ENCODE results near the gene STARD13.

STARD13 gene

DNA sequence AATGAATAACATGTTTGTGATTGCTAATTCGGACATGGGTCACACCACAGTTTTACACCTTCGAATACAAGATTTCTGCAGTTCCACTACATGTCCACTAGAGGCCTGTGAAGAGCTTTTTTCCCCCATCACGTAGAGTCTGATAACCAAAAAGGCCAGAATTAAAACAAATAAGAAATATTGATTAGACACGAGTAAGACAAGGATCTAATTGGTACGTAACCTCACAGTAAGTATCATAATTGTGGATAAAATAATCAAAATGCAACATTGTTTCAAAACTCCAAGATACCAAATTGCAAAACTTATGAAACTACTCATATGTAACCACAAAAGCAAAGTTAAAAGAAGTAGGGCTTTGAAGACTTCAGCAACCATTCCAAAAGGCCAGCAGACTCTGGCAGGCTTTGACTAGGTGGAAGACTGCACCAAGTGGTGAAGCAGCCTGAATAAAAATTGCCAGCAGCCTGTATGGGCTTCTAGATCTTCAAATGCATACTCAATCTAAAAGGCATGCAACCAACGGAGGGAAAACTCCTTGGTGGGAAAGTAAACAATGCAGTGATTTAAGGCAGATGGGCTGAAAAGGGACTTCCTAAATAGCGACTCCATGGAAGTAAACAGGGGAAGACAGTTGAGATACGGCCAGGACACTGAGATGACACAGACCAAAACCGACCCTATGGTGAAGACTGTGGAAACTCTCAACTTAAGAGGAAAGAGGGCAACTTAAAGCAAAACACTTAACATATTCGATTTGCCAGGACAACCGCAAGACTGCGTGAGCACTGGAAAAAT, 56.7 kb downstream of the STARD13 start:
- Histone ChIP-seq H3K27me3 (ENCODE audit: control insufficient read depth in 1 of 2, insufficient read depth in 1 of 2, low read length in 2 of 2) (no peaks in the 10 kb centered on the region), H3K4me2 (ENCODE audit: low read length, poor library complexity, severe bottlenecking) (peak overlapping the region; percentile 14), H3K4me3 (ENCODE audit: insufficient read depth in 1 of 2, low read depth in 1 of 2, low read length in 2 of 2) (peak overlapping the region in 1 of 2 experiments; percentile 61), H3K4ac (ENCODE audit: low read depth in 1 of 2, low read length in 2 of 2) (no peak overlapping the region), H3K27ac (ENCODE audit: low read length, poor library complexity, severe bottlenecking) (peak overlapping the region; percentile 85), H2AFZ (ENCODE audit: low read depth, low read length) (no peak overlapping the region), H3K23ac (ENCODE audit: low read length in 2 of 2) (no peak overlapping the region), H3K18ac (ENCODE audit: low read depth in 1 of 2, low read length in 2 of 2) (peak overlapping the region in 1 of 2 experiments; percentile 84), H3K36me3 (ENCODE audit: control insufficient read depth in 1 of 2, insufficient read depth in 2 of 2, low read depth in 1 of 2, low read length in 2 of 2) (peaks cover 11 to 12% of the 10 kb centered on the region in 2 experiments), H3K9ac (ENCODE audit: low read length) (peak overlapping the region; percentile 73), H3K4me1 (ENCODE audit: control insufficient read depth, insufficient read depth, low read depth, low read length) (peaks cover 16% of the 10 kb centered on the region), H3K14ac (ENCODE audit: low read length in 2 of 2) (no peak overlapping the region), H2BK5ac (ENCODE audit: low read depth, low read length, poor library complexity, severe bottlenecking) (no peak overlapping the region), H3K79me1 (replicated peaks; ENCODE audit: low read length, poor library complexity, severe bottlenecking) (peaks cover 28% of the 10 kb centered on the region), H2BK15ac (ENCODE audit: low read depth, poor library complexity, severe bottlenecking) (no peak overlapping the region), H2BK12ac (ENCODE audit: low read length in 2 of 2) (no peak overlapping the region), H4K91ac (ENCODE audit: low read length) (no peak overlapping the region), H3K9me3 (ENCODE audit: control insufficient read depth, low read length) (peaks cover 8% of the 10 kb centered on the region), H4K8ac (ENCODE audit: low read length) (no peak overlapping the region), H2AK5ac (ENCODE audit: low read length, severe bottlenecking) (peak overlapping the region; percentile 90), H2BK120ac (ENCODE audit: low read depth, low read length) (no peak overlapping the region)
- DNase-seq, result peak; percentile 96
- WGBS, result under 1% methylated on average over 7 of the region's 12 CpGs

DNA sequence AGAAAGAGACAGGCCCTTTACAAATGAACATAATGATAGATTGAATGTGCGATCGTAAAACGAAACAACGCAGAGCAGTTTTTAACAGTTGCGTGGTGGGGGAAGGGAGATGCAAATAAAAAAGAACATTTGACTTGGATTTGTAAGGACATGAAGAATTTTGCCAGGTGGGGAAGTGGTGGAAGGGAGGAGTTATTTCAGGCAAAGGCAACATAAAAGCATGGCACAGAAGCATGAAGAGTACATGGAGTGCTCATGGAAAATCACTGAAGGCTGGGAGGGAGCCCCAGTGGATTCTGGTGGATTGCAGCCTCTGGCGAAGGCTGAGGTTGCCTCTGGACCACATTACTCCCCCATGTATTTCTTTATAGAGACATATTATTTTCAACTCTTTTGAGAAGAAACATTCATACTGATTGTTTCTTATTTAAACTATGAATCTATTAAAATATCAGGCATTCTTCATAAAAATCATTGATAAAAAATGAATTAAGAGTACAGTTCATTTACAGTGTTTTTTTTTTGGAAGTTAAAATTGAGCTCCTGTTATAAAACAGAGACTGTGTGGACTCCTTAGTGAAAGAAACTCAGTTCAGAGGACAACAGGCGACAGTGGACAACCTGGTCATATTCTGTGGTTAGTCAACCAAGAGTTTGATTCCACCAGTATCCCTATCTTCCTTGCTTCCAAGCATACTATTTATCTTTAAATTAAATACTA, 57.5 kb downstream of the STARD13 start:
- Histone ChIP-seq H3K36me3 (ENCODE audit: control insufficient read depth in 1 of 2, insufficient read depth in 2 of 2, low read depth in 1 of 2, low read length in 2 of 2) (peaks cover 5% of the 10 kb centered on the region in 2 experiments), H3K18ac (ENCODE audit: low read depth in 1 of 2, low read length in 2 of 2) (peak overlapping the region in 1 of 2 experiments; percentile 28), H3K23ac (ENCODE audit: low read length in 2 of 2) (no peak overlapping the region), H3K4me2 (ENCODE audit: low read length, poor library complexity, severe bottlenecking) (no peak overlapping the region), H3K4ac (ENCODE audit: low read depth in 1 of 2, low read length in 2 of 2) (peak overlapping the region; percentile 2 to 87), H2BK5ac (ENCODE audit: low read depth, low read length, poor library complexity, severe bottlenecking) (no peak overlapping the region), H3K27ac (ENCODE audit: low read length, poor library complexity, severe bottlenecking) (no peak overlapping the region), H3K9me3 (ENCODE audit: control insufficient read depth, low read length) (peaks cover 8% of the 10 kb centered on the region), H2BK15ac (ENCODE audit: low read depth, poor library complexity, severe bottlenecking) (no peak overlapping the region), H2BK12ac (ENCODE audit: low read length in 2 of 2) (no peak overlapping the region), H3K14ac (ENCODE audit: low read length in 2 of 2) (no peak overlapping the region), H3K4me3 (ENCODE audit: insufficient read depth in 1 of 2, low read depth in 1 of 2, low read length in 2 of 2) (no peak overlapping the region), H2AFZ (ENCODE audit: low read depth, low read length) (no peak overlapping the region), H3K9ac (ENCODE audit: low read length) (peak overlapping the region; percentile 73), H2BK120ac (ENCODE audit: low read depth, low read length) (no peak overlapping the region), H3K27me3 (ENCODE audit: control insufficient read depth in 1 of 2, insufficient read depth in 1 of 2, low read length in 2 of 2) (no peaks in the 10 kb centered on the region), H3K79me1 (replicated peaks; ENCODE audit: low read length, poor library complexity, severe bottlenecking) (peaks cover 22% of the 10 kb centered on the region), H4K8ac (ENCODE audit: low read length) (peak overlapping the region; percentile 45), H3K4me1 (ENCODE audit: control insufficient read depth, insufficient read depth, low read depth, low read length) (peaks cover 16% of the 10 kb centered on the region), H4K91ac (ENCODE audit: low read length) (no peak overlapping the region), H2AK5ac (ENCODE audit: low read length, severe bottlenecking) (peak overlapping the region; percentile 72)
- WGBS, result 85% methylated on average over 6 of the region's 7 CpGs
- peak; percentile 50 for DNase-seq

DNA sequence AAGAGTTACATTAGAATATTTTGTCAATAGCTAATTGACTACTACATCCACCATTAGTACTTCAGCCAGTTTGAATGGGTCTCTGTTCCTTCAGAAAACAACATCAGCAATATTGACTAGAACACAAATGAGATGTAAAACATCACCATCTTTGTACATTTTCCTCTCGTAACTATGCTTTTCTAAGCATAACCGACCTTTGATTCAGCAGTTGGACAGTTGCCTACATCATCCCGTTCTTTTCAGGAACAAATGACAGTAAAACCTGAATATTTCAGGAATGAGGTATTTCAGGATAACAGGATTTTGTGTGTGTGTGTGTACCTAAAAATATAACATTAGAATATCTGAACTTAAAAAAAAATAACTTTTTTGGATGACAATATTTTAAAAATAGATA, 60.9 kb downstream of the STARD13 start:
- Histone ChIP-seq H3K14ac (ENCODE audit: low read length in 2 of 2) (no peak overlapping the region), H3K27ac (ENCODE audit: low read length, poor library complexity, severe bottlenecking) (no peak overlapping the region), H3K79me1 (replicated peaks; ENCODE audit: low read length, poor library complexity, severe bottlenecking) (peaks cover 15% of the 10 kb centered on the region), H4K8ac (ENCODE audit: low read length) (no peak overlapping the region), H3K4ac (ENCODE audit: low read depth in 1 of 2, low read length in 2 of 2) (no peak overlapping the region), H2AK5ac (ENCODE audit: low read length, severe bottlenecking) (no peak overlapping the region), H3K9me3 (ENCODE audit: control insufficient read depth, low read length) (peaks cover 4% of the 10 kb centered on the region), H4K91ac (ENCODE audit: low read length) (no peak overlapping the region), H3K27me3 (ENCODE audit: control insufficient read depth in 1 of 2, insufficient read depth in 1 of 2, low read length in 2 of 2) (no peaks in the 10 kb centered on the region), H3K4me2 (ENCODE audit: low read length, poor library complexity, severe bottlenecking) (no peak overlapping the region), H3K18ac (ENCODE audit: low read depth in 1 of 2, low read length in 2 of 2) (no peak overlapping the region), H2AFZ (ENCODE audit: low read depth, low read length) (no peak overlapping the region), H3K23ac (ENCODE audit: low read length in 2 of 2) (no peak overlapping the region), H3K4me3 (ENCODE audit: insufficient read depth in 1 of 2, low read depth in 1 of 2, low read length in 2 of 2) (no peak overlapping the region), H3K9ac (ENCODE audit: low read length) (no peak overlapping the region), H3K4me1 (ENCODE audit: control insufficient read depth, insufficient read depth, low read depth, low read length) (peaks cover 8% of the 10 kb centered on the region), H2BK12ac (ENCODE audit: low read length in 2 of 2) (no peak overlapping the region), H2BK120ac (ENCODE audit: low read depth, low read length) (no peak overlapping the region), H2BK5ac (ENCODE audit: low read depth, low read length, poor library complexity, severe bottlenecking) (no peak overlapping the region), H2BK15ac (ENCODE audit: low read depth, poor library complexity, severe bottlenecking) (no peak overlapping the region), H3K36me3 (ENCODE audit: control insufficient read depth in 1 of 2, insufficient read depth in 2 of 2, low read depth in 1 of 2, low read length in 2 of 2) (peaks cover 0 to 5% of the 10 kb centered on the region in 2 experiments)
- WGBS, result 100% methylated on average over 3 of the region's 3 CpGs
- no peak for DNase-seq

DNA sequence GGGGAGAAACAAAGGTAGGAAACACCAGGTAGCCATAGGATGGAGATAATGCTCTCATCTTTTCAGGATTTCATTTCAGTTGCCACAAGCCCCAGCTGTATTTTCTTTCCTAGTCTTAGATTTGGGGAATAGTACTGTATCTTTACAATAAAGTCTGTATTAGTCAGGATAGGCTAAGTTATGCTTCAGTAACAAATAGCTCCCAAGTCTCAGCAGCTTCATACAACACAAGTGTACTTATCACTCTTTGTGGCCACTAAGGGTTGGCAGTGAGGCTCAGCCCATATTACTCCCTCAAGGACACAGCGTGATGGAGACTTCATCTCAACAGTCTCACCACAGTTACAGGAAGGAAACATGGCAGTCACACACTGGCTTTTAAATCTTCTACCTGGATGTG, 61.4 kb downstream of the STARD13 start:
- no peak overlapping the region for H2BK12ac ChIP-seq (ENCODE audit: low read length in 2 of 2)
- no peak overlapping the region for H2AK5ac ChIP-seq (ENCODE audit: low read length, severe bottlenecking)
- 100% methylated on average over 1 of the region's 1 CpG for WGBS
- H3K4me2 ChIP-seq (ENCODE audit: low read length, poor library complexity, severe bottlenecking), result no peak overlapping the region
- peaks cover 4% of the 10 kb centered on the region for H3K9me3 ChIP-seq (ENCODE audit: control insufficient read depth, low read length)
- H3K27ac ChIP-seq (ENCODE audit: low read length, poor library complexity, severe bottlenecking), result no peak overlapping the region
- no peak overlapping the region for H3K4ac ChIP-seq (ENCODE audit: low read depth in 1 of 2, low read length in 2 of 2)
- H3K4me3 ChIP-seq (ENCODE audit: insufficient read depth in 1 of 2, low read depth in 1 of 2, low read length in 2 of 2), result no peak overlapping the region
- no peak overlapping the region for H2BK120ac ChIP-seq (ENCODE audit: low read depth, low read length)
- H3K14ac ChIP-seq (ENCODE audit: low read length in 2 of 2), result no peak overlapping the region
- H4K91ac ChIP-seq (ENCODE audit: low read length), result no peak overlapping the region
- peaks cover 14% of the 10 kb centered on the region for H3K79me1 ChIP-seq (replicated peaks; ENCODE audit: low read length, poor library complexity, severe bottlenecking)
- no peak overlapping the region for H2BK5ac ChIP-seq (ENCODE audit: low read depth, low read length, poor library complexity, severe bottlenecking)
- H3K36me3 ChIP-seq (ENCODE audit: control insufficient read depth in 1 of 2, insufficient read depth in 2 of 2, low read depth in 1 of 2, low read length in 2 of 2), result peaks cover 0 to 5% of the 10 kb centered on the region in 2 experiments
- H3K4me1 ChIP-seq (ENCODE audit: control insufficient read depth, insufficient read depth, low read depth, low read length), result peaks cover 5% of the 10 kb centered on the region
- no peak overlapping the region for H3K18ac ChIP-seq (ENCODE audit: low read depth in 1 of 2, low read length in 2 of 2)
- H2BK15ac ChIP-seq (ENCODE audit: low read depth, poor library complexity, severe bottlenecking), result no peak overlapping the region
- no peak overlapping the region for H4K8ac ChIP-seq (ENCODE audit: low read length)
- no peak overlapping the region for H3K23ac ChIP-seq (ENCODE audit: low read length in 2 of 2)
- H3K9ac ChIP-seq (ENCODE audit: low read length), result no peak overlapping the region
- no peaks in the 10 kb centered on the region for H3K27me3 ChIP-seq (ENCODE audit: control insufficient read depth in 1 of 2, insufficient read depth in 1 of 2, low read length in 2 of 2)
- DNase-seq, result no peak
- H2AFZ ChIP-seq (ENCODE audit: low read depth, low read length), result no peak overlapping the region
